NCI-H146 treated with DMSO at 0.1 percent for 48 hours (cell line): ENCODE results near the gene SFR1.
"Not testable (repeated sequence)": the region's sequence is repeated elsewhere in the genome, so short reads cannot be mapped to it uniquely, and the experiment has no call there.

Experiments
- DNase-seq: peaks from one replicate; lab custom pipeline; 2025; ENCODE audit not compliant: unreplicated experiment; lab: John Stamatoyannopoulos, UW

The SFR1 gene

DNA sequence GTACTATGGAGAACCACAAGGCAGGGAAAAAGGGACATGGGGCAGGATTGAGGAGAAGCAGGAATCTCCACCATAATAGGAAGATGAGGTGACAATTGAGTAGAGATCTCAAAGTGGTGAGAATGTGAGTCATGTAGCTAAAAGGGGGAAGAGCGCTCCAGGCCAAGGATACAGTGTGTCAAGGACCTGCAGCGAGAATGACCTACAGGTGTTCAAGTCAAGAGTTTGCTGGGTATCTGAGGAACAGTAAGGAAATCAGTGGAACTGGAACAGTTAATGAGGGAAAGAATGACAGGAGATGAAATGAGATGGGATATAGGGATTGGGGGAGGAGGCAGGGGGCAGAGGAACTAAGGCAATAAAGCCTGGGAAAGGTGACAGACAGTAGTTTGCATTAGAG, 33.6 kb downstream of the SFR1 start:
- DNase-seq, result no peak

GRCh38 chr10:104170610-104171254, 48.8 kb downstream of the SFR1 start:
- no peak for DNase-seq

DNA sequence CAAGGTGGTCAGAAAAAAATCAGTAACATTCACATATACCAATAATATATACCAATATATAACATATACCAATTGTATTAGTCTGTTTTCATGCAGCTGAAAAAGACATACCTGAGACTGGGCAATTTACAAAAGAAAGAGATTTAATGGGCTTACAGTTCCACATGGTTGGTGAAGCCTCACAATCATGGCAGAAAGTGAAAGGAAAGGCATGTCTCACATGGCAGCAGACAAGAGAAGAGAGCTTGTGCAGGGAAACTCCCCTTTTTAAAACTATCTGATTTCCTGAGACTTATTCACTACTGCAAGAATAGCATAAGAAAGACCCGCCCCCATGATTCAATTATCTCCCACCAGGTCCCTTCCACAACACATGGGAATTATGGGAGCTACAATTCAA, 52.2 kb downstream of the SFR1 start:
- not testable (repeated sequence) for DNase-seq
